Retinal pigment epithelial cell (primary cell): ENCODE data around the gene C13orf46.
A peak's percentile ranks its signal among the peaks of the same experiment; 100 is the strongest.

Experiments
- DNase-seq: peaks from one replicate; pipeline ENCODE4 v3.0.0-alpha.2; 2010; ENCODE audit warnings: low read depth
- H3K4me3 ChIP-seq: 2 replicates; pipeline ENCODE4 v1.5.1; 2011; ENCODE audit warnings: mild to moderate bottlenecking, low read length, control low read depth, moderate library complexity
- CTCF ChIP-seq: conservative IDR thresholded peaks from 2 replicates; pipeline ENCODE4 v1.5.1; 2011; ENCODE audit warnings: low read depth, low read length, control low read depth, inconsistent platforms

The C13orf46 gene

GRCh38 chr13:113907635-113908617 is 66.0 kb downstream of the C13orf46 start:
- no peak for DNase-seq
- no peak overlapping the region for H3K4me3 ChIP-seq
- no peak for TF ChIP-seq CTCF

- TF ChIP-seq CTCF: no peak
- DNase-seq: no peak
- no peak overlapping the region for H3K4me3 ChIP-seq
Measured at GRCh38 chr13:113906571-113906970, 67.3 kb downstream of the C13orf46 start.

GRCh38 chr13:113905942-113906341 is 67.9 kb downstream of the C13orf46 start:
- DNase-seq: no peak
- TF ChIP-seq CTCF: no peak
- no peak overlapping the region for H3K4me3 ChIP-seq

- H3K4me3 ChIP-seq: no peak overlapping the region
- DNase-seq: no peak
- TF ChIP-seq CTCF: no peak
Measured at GRCh38 chr13:113905018-113905417, 68.9 kb downstream of the C13orf46 start.

GRCh38 chr13:113904411-113904810 is 69.5 kb downstream of the C13orf46 start:
- H3K4me3 ChIP-seq: no peak overlapping the region
- DNase-seq: no peak
- peak; percentile 57 for TF ChIP-seq CTCF

- DNase-seq: no peak
- no peak for TF ChIP-seq CTCF
- H3K4me3 ChIP-seq: no peak overlapping the region
Measured at GRCh38 chr13:113903912-113904311, 70.0 kb downstream of the C13orf46 start.
